T-cell (primary cell): ENCODE results near the gene MAP2. TPM values are rescaled to one million over a fixed set of nuclear protein-coding genes. Genes with fewer than 3 reads are reported as not detected.

ENCODE experiments used
- ATAC-seq, 4 experiments: fragments of 200-7000 bp in 3 of 4; fragments of 150-1000 bp in 1 of 4; cut with Tn5 transposase; replicated peaks in 1 of 4; 1 replicate in 3 of 4; 2 replicates in 1 of 4; pipeline ENCODE4 v1.10.0; 2021; ENCODE audit warnings: moderate library complexity in 3 of 4, mild to moderate bottlenecking in 2 of 4, moderate number of reproducible peaks in 1 of 4
- CTCF ChIA-PET, 2 donors: fragments of 300-600 bp; sonication (Branson Sonifier 250); formaldehyde crosslinking; loops; one replicate each; lab custom pipeline; 2022; ENCODE audit warnings: antibody characterized with exemption in 2 of 2; lab: Charles Lee
- POLR2A ChIA-PET, 2 donors: fragments of 300-600 bp; sonication (Branson Sonifier 250); formaldehyde crosslinking; loops; one replicate each; lab custom pipeline; 2022; ENCODE audit warnings: antibody characterized with exemption in 2 of 2; lab: Charles Lee
- DNase-seq, 35 experiments: peaks; one replicate each; pipeline versions ENCODE4 v3.0.0 to v3.0.0-alpha.2; 2013 to 2023
- H3K27ac ChIP-seq: one replicate; pipeline ENCODE4 v1.5.1; 2013; ENCODE audit warnings: low read length
- H3K27me3 ChIP-seq, 2 experiments: replicated peaks in 1 of 2; 1 replicate in 1 of 2; 2 replicates in 1 of 2; pipeline versions ENCODE4 v1.6.1 to v1.7.0; 2013; ENCODE audit warnings: low read length in 1 of 2, mixed read lengths in 1 of 2; ENCODE audit not compliant: control insufficient read depth in 2 of 2, insufficient read depth in 2 of 2; ENCODE audit errors: extremely low read depth in 1 of 2
- H3K36me3 ChIP-seq, 2 donors: 1 replicate in 1 of 2; 2 replicates in 1 of 2; pipeline versions ENCODE4 v1.6.1 to v1.7.0; 2013; ENCODE audit warnings: low read length in 1 of 2; ENCODE audit not compliant: control insufficient read depth in 2 of 2, insufficient read depth in 1 of 2; ENCODE audit errors: extremely low read depth in 1 of 2
- H3K4me1 ChIP-seq, 2 experiments: 1 replicate in 1 of 2; 2 replicates in 1 of 2; pipeline versions ENCODE4 v1.6.1 to v1.7.0; 2013; ENCODE audit warnings: low read length in 2 of 2, mixed read lengths in 1 of 2; ENCODE audit not compliant: insufficient read depth in 2 of 2, control insufficient read depth in 1 of 2; ENCODE audit errors: extremely low read depth in 1 of 2
- H3K4me3 ChIP-seq, 2 donors: 1 replicate in 1 of 2; 2 replicates in 1 of 2; pipeline versions ENCODE4 v1.5.1 to v1.7.0; 2013; ENCODE audit warnings: mild to moderate bottlenecking in 2 of 2, low read length in 1 of 2, moderate library complexity in 1 of 2; ENCODE audit not compliant: control insufficient read depth in 1 of 2; ENCODE audit errors: extremely low read depth in 1 of 2
- H3K9me3 ChIP-seq: 2 replicates; pipeline ENCODE4 v1.7.0; 2013
- H3K27ac Mint-ChIP-seq, 2 donors: one replicate each; pipeline ENCODE4 v1.8.0; 2020 to 2021; ENCODE audit warnings: mild to moderate bottlenecking in 2 of 2, mixed read lengths in 2 of 2
- H3K27me3 Mint-ChIP-seq, 2 donors: one replicate each; pipeline ENCODE4 v1.8.0; 2021 to 2022; ENCODE audit warnings: mixed read lengths in 2 of 2
- H3K36me3 Mint-ChIP-seq: one replicate; pipeline ENCODE4 v1.8.0; 2021; ENCODE audit warnings: mixed read lengths
- H3K4me1 Mint-ChIP-seq, 3 donors: one replicate each; pipeline ENCODE4 v1.8.0; 2020 to 2022; ENCODE audit warnings: mixed read lengths in 3 of 3, mild to moderate bottlenecking in 1 of 3
- H3K4me3 Mint-ChIP-seq, 3 donors: one replicate each; pipeline ENCODE4 v1.8.0; 2020 to 2022; ENCODE audit warnings: mild to moderate bottlenecking in 3 of 3, mixed read lengths in 3 of 3, moderate library complexity in 3 of 3
- H3K9me3 Mint-ChIP-seq, 3 donors: one replicate each; pipeline ENCODE4 v1.8.0; 2020 to 2022; ENCODE audit warnings: mixed read lengths in 3 of 3
- WGBS: methylation state at CpG from one replicate; pipeline ENCODE4 v1.1.5; 2013; ENCODE audit warnings: missing lambda C conversion rate; ENCODE audit not compliant: insufficient coverage; 5-methylcytosine and 5-hydroxymethylcytosine counted together
- total RNA-seq, 35 experiments: library from RNA in 6 of 35; stranded (reverse) in 6 of 35; fragments of 120-200 nt in 1 of 35; gene quantifications; one replicate each; pipeline versions ENCODE4 v1.2.1 to v1.2.4 and lab custom pipeline; 2013 to 2026

Gene MAP2
- total RNA-seq, 5 donors from 2014 or later (not counting 1 experiment from before 2014, with no cell fraction given) = 0.35 to 0.86 (median 0.46) TPM

- H3K27ac ChIP-seq = no peak overlapping the region
- ChIA-PET POLR2A (no interaction called here), CTCF (no interaction called here)
- H3K4me1 ChIP-seq = no peaks in the 10 kb centered on the region
- H3K27me3 Mint-ChIP-seq = no peaks in the 10 kb centered on the region
- H3K9me3 Mint-ChIP-seq = no peaks in the 10 kb centered on the region
- H3K27me3 ChIP-seq = no peaks in the 10 kb centered on the region
- no peaks in the 10 kb centered on the region for H3K36me3 Mint-ChIP-seq
- no peaks in the 10 kb centered on the region for H3K4me1 Mint-ChIP-seq
- no peaks in the 10 kb centered on the region for H3K9me3 ChIP-seq
- no peak overlapping the region for H3K27ac Mint-ChIP-seq
- no CpG with 5 or more reads among the region's 4 CpGs for WGBS
- ATAC-seq = no peak
- no peaks in the 10 kb centered on the region for H3K36me3 ChIP-seq
- H3K4me3 ChIP-seq = no peak overlapping the region
- H3K4me3 Mint-ChIP-seq = no peak overlapping the region
- DNase-seq = no peak
Measured at GRCh38 chr2:209685963-209686362, 262.1 kb downstream of the MAP2 start.

DNA sequence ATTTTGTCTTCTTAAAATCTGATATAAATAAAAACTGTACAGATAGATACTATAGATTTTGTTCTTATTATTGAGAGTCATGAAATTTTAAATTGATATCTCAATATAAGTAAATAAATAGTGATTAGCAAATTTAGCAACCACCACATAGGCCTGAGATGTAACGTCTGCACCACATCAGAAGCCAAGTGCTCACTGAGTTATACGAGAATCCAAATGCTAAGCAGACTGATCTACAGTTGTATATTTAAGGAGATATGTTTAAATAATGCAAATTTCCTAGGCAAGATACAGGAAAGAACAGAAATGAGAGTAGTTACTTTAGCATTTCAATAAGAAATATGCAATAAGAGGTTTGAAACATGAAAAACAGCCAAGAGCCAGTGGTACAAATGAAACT lies 262.6 kb downstream of the MAP2 start:
- Mint-ChIP-seq H3K36me3 (no peaks in the 10 kb centered on the region), H3K4me3 (no peak overlapping the region), H3K4me1 (no peaks in the 10 kb centered on the region), H3K27me3 (no peaks in the 10 kb centered on the region), H3K27ac (no peak overlapping the region), H3K9me3 (no peaks in the 10 kb centered on the region)
- H3K27ac ChIP-seq = no peak overlapping the region
- no peaks in the 10 kb centered on the region for H3K27me3 ChIP-seq
- no peaks in the 10 kb centered on the region for H3K9me3 ChIP-seq
- ATAC-seq (no peak), DNase-seq (no peak)
- no CpG with 5 or more reads among the region's 2 CpGs for WGBS
- no peaks in the 10 kb centered on the region for H3K4me1 ChIP-seq
- CTCF ChIA-PET = no interaction called here
- H3K4me3 ChIP-seq = no peak overlapping the region
- POLR2A ChIA-PET = no interaction called here
- H3K36me3 ChIP-seq = no peaks in the 10 kb centered on the region

- ChIA-PET POLR2A (interaction anchor here in 1 of 2 donors (0.6 kb wide), 1 partner anchor 456 kb away, joined by 4 read pairs; no protein-coding TSS in a partner anchor), CTCF (interaction anchor here in 1 of 2 donors (0.5 kb wide), 1 partner anchor 17 kb away, joined by 3 read pairs; no protein-coding TSS in a partner anchor)
- Mint-ChIP-seq H3K9me3 (peaks cover 0 to 2% (median 0%) of the 10 kb centered on the region in 3 donors), H3K27me3 (no peaks in the 10 kb centered on the region), H3K4me1 (no peaks in the 10 kb centered on the region), H3K27ac (no peak overlapping the region), H3K4me3 (no peak overlapping the region), H3K36me3 (no peaks in the 10 kb centered on the region)
- ATAC-seq = no peak
- H3K4me1 ChIP-seq = no peaks in the 10 kb centered on the region
- H3K36me3 ChIP-seq = no peaks in the 10 kb centered on the region
- no peaks in the 10 kb centered on the region for H3K27me3 ChIP-seq
- no peak overlapping the region for H3K27ac ChIP-seq
- H3K4me3 ChIP-seq = no peak overlapping the region
- H3K9me3 ChIP-seq = no peaks in the 10 kb centered on the region
- DNase-seq = no peak
- 92% methylated on average over 4 of the region's 9 CpGs for WGBS
Measured at GRCh38 chr2:209687323-209687969, 263.6 kb downstream of the MAP2 start.

- H3K4me3 ChIP-seq = no peak overlapping the region
- ATAC-seq (no peak), DNase-seq (no peak)
- H3K27me3 ChIP-seq = no peaks in the 10 kb centered on the region
- no peaks in the 10 kb centered on the region for H3K9me3 ChIP-seq
- no peaks in the 10 kb centered on the region for H3K36me3 ChIP-seq
- Mint-ChIP-seq H3K27ac (no peak overlapping the region), H3K4me3 (no peak overlapping the region), H3K36me3 (no peaks in the 10 kb centered on the region), H3K4me1 (no peaks in the 10 kb centered on the region), H3K27me3 (no peaks in the 10 kb centered on the region), H3K9me3 (peaks cover 0 to 2% (median 2%) of the 10 kb centered on the region in 3 donors)
- no peak overlapping the region for H3K27ac ChIP-seq
- CTCF ChIA-PET = interaction anchor here in 1 of 2 donors (0.5 kb wide), 1 partner anchor 17 kb away, joined by 3 read pairs; no protein-coding TSS in a partner anchor
- POLR2A ChIA-PET = interaction anchor here in 1 of 2 donors (0.7 kb wide), 1 partner anchor 16 kb away, joined by 3 read pairs; no protein-coding TSS in a partner anchor
- WGBS = no CpG with 5 or more reads among the region's 2 CpGs
- H3K4me1 ChIP-seq = no peaks in the 10 kb centered on the region
Measured at GRCh38 chr2:209688385-209688784, 264.5 kb downstream of the MAP2 start.

DNA sequence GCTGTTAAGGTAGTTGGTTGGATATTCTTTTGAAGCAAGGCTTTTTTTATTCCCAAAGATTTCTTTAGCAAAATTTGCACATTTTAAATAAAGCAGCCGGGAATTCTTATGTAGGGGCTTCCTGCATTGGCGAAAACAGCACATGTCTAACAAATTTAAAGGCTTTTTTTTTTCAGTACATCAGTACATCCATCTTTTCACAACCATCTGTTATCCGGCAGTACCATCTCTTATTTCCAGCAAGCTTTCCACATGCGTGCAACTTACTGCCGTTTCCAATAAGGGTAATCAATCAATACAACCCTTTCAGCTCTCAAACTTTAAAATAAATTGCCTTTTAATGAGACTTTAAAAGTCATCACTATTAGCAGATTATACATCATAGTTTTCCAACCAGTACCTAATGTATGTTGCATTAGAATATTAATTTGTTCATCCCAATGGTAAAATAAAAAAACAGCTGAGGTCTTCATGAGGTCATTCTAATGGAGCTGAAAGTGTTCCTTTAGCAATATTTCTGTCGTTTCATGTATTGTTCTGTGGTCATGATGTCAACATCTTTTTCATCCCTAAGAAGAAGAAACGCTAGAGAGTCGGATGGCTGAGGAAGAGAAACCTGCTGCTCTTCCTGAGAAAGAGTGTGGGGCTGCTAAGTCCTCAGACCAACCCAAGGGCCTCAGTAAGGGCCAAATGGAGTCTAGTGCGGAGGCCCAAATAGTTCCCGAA lies 266.3 kb downstream of the MAP2 start:
- no peak overlapping the region for H3K27ac ChIP-seq
- H3K4me3 Mint-ChIP-seq = no peak overlapping the region
- H3K4me3 ChIP-seq = no peak overlapping the region
- H3K27me3 ChIP-seq = no peaks in the 10 kb centered on the region
- no peak overlapping the region for H3K27ac Mint-ChIP-seq
- DNase-seq (no peak), ATAC-seq (no peak)
- no peaks in the 10 kb centered on the region for H3K36me3 Mint-ChIP-seq
- no peaks in the 10 kb centered on the region for H3K9me3 ChIP-seq
- H3K4me1 Mint-ChIP-seq = no peaks in the 10 kb centered on the region
- H3K36me3 ChIP-seq = no peaks in the 10 kb centered on the region
- H3K27me3 Mint-ChIP-seq = no peaks in the 10 kb centered on the region
- H3K4me1 ChIP-seq = no peaks in the 10 kb centered on the region
- peaks cover 0 to 13% (median 2%) of the 10 kb centered on the region in 3 donors for H3K9me3 Mint-ChIP-seq
- 75% methylated on average over 8 of the region's 10 CpGs for WGBS
- POLR2A ChIA-PET = no interaction called here
- CTCF ChIA-PET = no interaction called here

DNA sequence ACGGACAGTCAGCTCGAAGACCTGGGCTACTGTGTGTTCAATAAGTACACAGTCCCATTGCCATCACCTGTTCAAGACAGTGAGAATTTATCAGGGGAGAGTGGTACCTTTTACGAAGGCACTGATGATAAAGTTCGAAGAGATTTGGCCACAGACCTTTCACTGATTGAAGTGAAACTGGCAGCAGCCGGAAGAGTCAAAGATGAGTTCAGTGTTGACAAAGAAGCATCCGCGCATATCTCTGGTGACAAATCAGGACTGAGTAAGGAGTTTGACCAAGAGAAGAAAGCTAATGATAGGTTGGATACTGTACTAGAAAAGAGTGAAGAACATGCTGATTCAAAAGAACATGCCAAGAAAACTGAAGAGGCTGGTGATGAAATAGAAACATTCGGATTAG lies 270.9 kb downstream of the MAP2 start:
- H3K4me3 Mint-ChIP-seq = no peak overlapping the region
- ChIA-PET POLR2A (no interaction called here), CTCF (interaction anchor here in 1 of 2 donors (0.6 kb wide), 1 partner anchor 493 kb away, joined by 3 read pairs; no protein-coding TSS in a partner anchor)
- peaks cover 0 to 3% (median 0%) of the 10 kb centered on the region in 3 donors for H3K4me1 Mint-ChIP-seq
- no peaks in the 10 kb centered on the region for H3K4me1 ChIP-seq
- 92% methylated on average over 5 of the region's 8 CpGs for WGBS
- H3K36me3 ChIP-seq = no peaks in the 10 kb centered on the region
- no peak overlapping the region for H3K27ac Mint-ChIP-seq
- no peaks in the 10 kb centered on the region for H3K27me3 Mint-ChIP-seq
- H3K9me3 Mint-ChIP-seq = peaks cover 0 to 14% (median 2%) of the 10 kb centered on the region in 3 donors
- H3K27ac ChIP-seq = no peak overlapping the region
- no peak for DNase-seq
- no peaks in the 10 kb centered on the region for H3K9me3 ChIP-seq
- H3K4me3 ChIP-seq = no peak overlapping the region
- H3K36me3 Mint-ChIP-seq = no peaks in the 10 kb centered on the region
- no peaks in the 10 kb centered on the region for H3K27me3 ChIP-seq
- ATAC-seq = no peak
